GM12878 (cell line): ENCODE measurements around the gene AIP. TPM values are rescaled to one million over a fixed set of nuclear protein-coding genes. Genes with fewer than 3 reads are reported as not detected.

ENCODE experiments used
- BACH1 ChIP-seq: fragments of 450-650 bp; IDR thresholded peaks from 2 replicates; pipeline ENCODE4 v1.6.1; 2017; ENCODE audit warnings: mild to moderate bottlenecking, borderline replicate concordance
- CBX3 ChIP-seq: fragments of 200-600 bp; sonication (generic); IDR thresholded peaks from 2 replicates; pipeline ENCODE4 v1.6.1; 2016; ENCODE audit warnings: low read depth, borderline replicate concordance
- FOS ChIP-seq: IDR thresholded peaks from 3 replicates; pipeline ENCODE4 v1.6.1; 2011; ENCODE audit warnings: borderline replicate concordance; ENCODE audit not compliant: insufficient read length; ENCODE audit errors: extremely low read depth
- FOXK2 ChIP-seq: fragments of 450-650 bp; IDR thresholded peaks from 2 replicates; pipeline ENCODE4 v1.6.1; 2017; ENCODE audit warnings: mild to moderate bottlenecking, moderate library complexity
- FOXM1 ChIP-seq: IDR thresholded peaks from 2 replicates; pipeline ENCODE4 v1.6.1; 2012; ENCODE audit warnings: low read depth, mild to moderate bottlenecking, inconsistent platforms, low read length, moderate library complexity
- GABPA ChIP-seq: IDR thresholded peaks from 2 replicates; pipeline ENCODE4 v1.6.1; 2014; ENCODE audit warnings: antibody characterized with exemption, low read depth, mild to moderate bottlenecking, inconsistent platforms
- HDAC6 ChIP-seq: fragments of 200-600 bp; sonication (generic); IDR thresholded peaks from one replicate; pipeline ENCODE4 v1.8.0; 2017; ENCODE audit warnings: antibody characterized with exemption; ENCODE audit not compliant: unreplicated experiment
- IRF4 ChIP-seq: IDR thresholded peaks from 2 replicates; pipeline ENCODE4 v1.6.1; 2011; ENCODE audit warnings: low read depth, low read length
- NFYB ChIP-seq: IDR thresholded peaks from 2 replicates; pipeline ENCODE4 v1.6.1; 2011; ENCODE audit warnings: low read depth, mild to moderate bottlenecking, low read length, improper control_type of control experiment, moderate library complexity; ENCODE audit not compliant: insufficient read depth
- PML ChIP-seq: IDR thresholded peaks from 2 replicates; pipeline ENCODE4 v1.6.1; 2012; ENCODE audit warnings: low read length, inconsistent platforms
- POU2F2 ChIP-seq: IDR thresholded peaks from 3 replicates; pipeline ENCODE4 v1.6.1; 2011; ENCODE audit warnings: low read depth, mild to moderate bottlenecking, low read length, borderline replicate concordance
- RCOR1 ChIP-seq: conservative IDR thresholded peaks from 2 replicates; pipeline ENCODE4 v1.6.1; 2012; ENCODE audit warnings: low read depth, low read length, improper control_type of control experiment
- RFX5 ChIP-seq: IDR thresholded peaks from 2 replicates; pipeline ENCODE4 v1.6.1; 2011; ENCODE audit warnings: low read depth, low read length, improper control_type of control experiment
- SIN3A ChIP-seq: IDR thresholded peaks from 2 replicates; pipeline ENCODE4 v1.6.1; 2012; ENCODE audit warnings: low read depth, low read length, improper control_type of control experiment
- SMARCA5 ChIP-seq: fragments of 450-650 bp; IDR thresholded peaks from 2 replicates; pipeline ENCODE4 v1.6.1; 2017; ENCODE audit warnings: mild to moderate bottlenecking
- SRF ChIP-seq, 2 experiments: IDR thresholded peaks; 2 replicates each; pipeline ENCODE4 v1.6.1; 2011; ENCODE audit warnings: low read depth in 2 of 2, low read length in 2 of 2, mild to moderate bottlenecking in 1 of 2, moderate library complexity in 1 of 2
- TCF12 ChIP-seq: IDR thresholded peaks from 2 replicates; pipeline ENCODE4 v1.6.1; 2011; ENCODE audit warnings: low read depth, mild to moderate bottlenecking, low read length
- TCF3 ChIP-seq: IDR thresholded peaks from 2 replicates; pipeline ENCODE4 v1.6.1; 2012; ENCODE audit warnings: low read depth, mild to moderate bottlenecking, low read length, borderline replicate concordance; ENCODE audit not compliant: insufficient read depth
- TCF7 ChIP-seq: IDR thresholded peaks from 2 replicates; pipeline ENCODE4 v1.6.1; 2014; ENCODE audit warnings: antibody characterized with exemption, borderline replicate concordance
- ZNF207 ChIP-seq: fragments of 450-650 bp; IDR thresholded peaks from 2 replicates; pipeline ENCODE4 v1.6.1; 2014; ENCODE audit warnings: antibody characterized with exemption, mild to moderate bottlenecking, borderline replicate concordance
- ZNF217 ChIP-seq: fragments of 450-650 bp; IDR thresholded peaks from 2 replicates; pipeline ENCODE4 v1.6.1; 2017; ENCODE audit warnings: antibody characterized with exemption, mild to moderate bottlenecking
- polyA plus RNA-seq, 11 experiments: library from polyadenylated mRNA; depleted of rRNA in 4 of 11; unstranded in 6 of 11; stranded (reverse) in 5 of 11; fragments of >200 nt; fragmentation: Nextera tagmentation in 4 of 11; fragmentation: Illumina TruSeq in 1 of 11; extraction: Ambion mirVana in 4 of 11; extraction: Trizol in 1 of 11; gene quantifications; 1 replicate in 1 of 11; 2 replicates in 10 of 11; pipeline versions ENCODE4 v1.2.1 to v1.2.3, GENCODE V29; 2011 to 2016; ENCODE audit warnings: inconsistent platforms in 2 of 11, missing spikeins in 2 of 11, low read depth in 1 of 11
- total RNA-seq, 4 experiments: library from RNA; depleted of rRNA in 3 of 4; stranded (reverse); fragments of >200 nt in 3 of 4; fragmentation: Illumina TruSeq in 1 of 4; extraction: Trizol in 1 of 4; gene quantifications; 2 replicates each; pipeline versions ENCODE4 v1.2.1 to v1.2.3, GENCODE V29; 2013 to 2021
- TF ChIP-seq, protein P1 (sequence below): fragments of 450-650 bp; IDR thresholded peaks from 2 replicates; pipeline ENCODE4 v1.6.1; 2014; ENCODE audit warnings: mild to moderate bottlenecking
- TF ChIP-seq, protein P2 (sequence below): fragments of 450-650 bp; IDR thresholded peaks from 2 replicates; pipeline ENCODE4 v1.6.1; 2016; ENCODE audit warnings: mild to moderate bottlenecking, moderate library complexity, borderline replicate concordance
- TF ChIP-seq, protein P3 (sequence below): fragments of 450-650 bp; IDR thresholded peaks from 2 replicates; pipeline ENCODE4 v1.6.1; 2017; ENCODE audit warnings: borderline replicate concordance

AIP gene
- total and polyA plus RNA-seq, 10 of the 15 experiments (the other 5 are each of a cell fraction or from before 2014, with no cell fraction given): 12.6 to 164 (median 104) TPM

DNA sequence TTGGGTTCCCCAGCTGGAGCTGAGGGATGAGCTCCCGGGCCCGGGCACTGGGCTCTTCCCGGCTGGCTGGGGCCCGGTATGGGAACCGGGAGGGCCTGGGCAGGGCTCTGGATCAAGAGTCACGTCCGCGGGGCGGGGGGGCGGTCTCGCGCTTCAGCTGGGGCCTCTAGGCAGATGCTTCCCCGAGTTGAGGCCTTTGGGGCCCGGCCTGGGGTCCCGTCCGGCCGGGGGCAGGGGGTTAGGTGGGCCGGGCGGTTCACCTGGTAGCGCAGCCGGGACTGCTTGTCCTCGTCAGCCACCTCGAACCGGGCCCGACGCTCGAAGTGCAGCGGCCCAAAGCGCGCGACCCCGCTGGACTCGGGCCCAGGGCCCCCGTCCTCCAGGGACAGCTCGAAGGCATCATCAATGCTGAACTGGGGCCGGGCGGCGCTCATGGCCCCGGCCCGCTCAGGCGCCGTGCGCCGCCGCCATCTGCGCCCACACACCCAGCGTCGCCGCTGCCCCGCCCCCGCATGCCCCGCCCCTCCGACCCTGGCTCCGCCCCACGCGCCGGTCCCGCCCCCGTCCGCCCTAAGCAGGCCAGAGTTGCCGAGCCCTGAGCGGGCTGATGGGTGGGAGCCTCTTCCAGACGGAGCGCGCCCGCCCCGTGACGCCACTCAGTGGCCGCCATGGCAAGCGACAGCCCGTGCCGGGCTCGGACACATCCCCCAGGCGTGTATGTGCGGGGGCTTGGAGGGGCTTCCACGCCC is 13.9 kb upstream of the AIP start, which contains the start of gene TMEM134 (continued):
- TF ChIP-seq, protein P1, sequence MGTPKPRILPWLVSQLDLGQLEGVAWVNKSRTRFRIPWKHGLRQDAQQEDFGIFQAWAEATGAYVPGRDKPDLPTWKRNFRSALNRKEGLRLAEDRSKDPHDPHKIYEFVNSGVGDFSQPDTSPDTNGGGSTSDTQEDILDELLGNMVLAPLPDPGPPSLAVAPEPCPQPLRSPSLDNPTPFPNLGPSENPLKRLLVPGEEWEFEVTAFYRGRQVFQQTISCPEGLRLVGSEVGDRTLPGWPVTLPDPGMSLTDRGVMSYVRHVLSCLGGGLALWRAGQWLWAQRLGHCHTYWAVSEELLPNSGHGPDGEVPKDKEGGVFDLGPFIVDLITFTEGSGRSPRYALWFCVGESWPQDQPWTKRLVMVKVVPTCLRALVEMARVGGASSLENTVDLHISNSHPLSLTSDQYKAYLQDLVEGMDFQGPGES: no peak
- TF ChIP-seq POU2F2 (peak; percentile 49; the same call in 2 of the 3 replicates), TCF3 (0 out of 2 replicates have a peak, but pooled peaks have one; percentile 42), FOXK2 (no peak), GABPA (no peak), SRF (IDR thresholded peaks at IDR 0.05; ENCODE audit: low read depth in 2 of 2, low read length in 2 of 2) (peak; percentile 89 to 98), BACH1 (peak; percentile 31; the same call in 1 of the 2 replicates), SMARCA5 (no peak; the same call in 1 of the 2 replicates), ZNF217 (no peak), IRF4 (no peak), TCF7 (no peak), FOXM1 (no peak), RFX5 (no peak), HDAC6 (no peak), CBX3 (no peak), FOS (no peak), TCF12 (0 out of 2 replicates have a peak, but pooled peaks have one; percentile 42), SIN3A (peak; percentile 56; the same call in 1 of the 2 replicates), RCOR1 (no peak), ZNF207 (no peak), NFYB (no peak), PML (no peak; the same call in 1 of the 2 replicates)
- TF ChIP-seq, protein P2, sequence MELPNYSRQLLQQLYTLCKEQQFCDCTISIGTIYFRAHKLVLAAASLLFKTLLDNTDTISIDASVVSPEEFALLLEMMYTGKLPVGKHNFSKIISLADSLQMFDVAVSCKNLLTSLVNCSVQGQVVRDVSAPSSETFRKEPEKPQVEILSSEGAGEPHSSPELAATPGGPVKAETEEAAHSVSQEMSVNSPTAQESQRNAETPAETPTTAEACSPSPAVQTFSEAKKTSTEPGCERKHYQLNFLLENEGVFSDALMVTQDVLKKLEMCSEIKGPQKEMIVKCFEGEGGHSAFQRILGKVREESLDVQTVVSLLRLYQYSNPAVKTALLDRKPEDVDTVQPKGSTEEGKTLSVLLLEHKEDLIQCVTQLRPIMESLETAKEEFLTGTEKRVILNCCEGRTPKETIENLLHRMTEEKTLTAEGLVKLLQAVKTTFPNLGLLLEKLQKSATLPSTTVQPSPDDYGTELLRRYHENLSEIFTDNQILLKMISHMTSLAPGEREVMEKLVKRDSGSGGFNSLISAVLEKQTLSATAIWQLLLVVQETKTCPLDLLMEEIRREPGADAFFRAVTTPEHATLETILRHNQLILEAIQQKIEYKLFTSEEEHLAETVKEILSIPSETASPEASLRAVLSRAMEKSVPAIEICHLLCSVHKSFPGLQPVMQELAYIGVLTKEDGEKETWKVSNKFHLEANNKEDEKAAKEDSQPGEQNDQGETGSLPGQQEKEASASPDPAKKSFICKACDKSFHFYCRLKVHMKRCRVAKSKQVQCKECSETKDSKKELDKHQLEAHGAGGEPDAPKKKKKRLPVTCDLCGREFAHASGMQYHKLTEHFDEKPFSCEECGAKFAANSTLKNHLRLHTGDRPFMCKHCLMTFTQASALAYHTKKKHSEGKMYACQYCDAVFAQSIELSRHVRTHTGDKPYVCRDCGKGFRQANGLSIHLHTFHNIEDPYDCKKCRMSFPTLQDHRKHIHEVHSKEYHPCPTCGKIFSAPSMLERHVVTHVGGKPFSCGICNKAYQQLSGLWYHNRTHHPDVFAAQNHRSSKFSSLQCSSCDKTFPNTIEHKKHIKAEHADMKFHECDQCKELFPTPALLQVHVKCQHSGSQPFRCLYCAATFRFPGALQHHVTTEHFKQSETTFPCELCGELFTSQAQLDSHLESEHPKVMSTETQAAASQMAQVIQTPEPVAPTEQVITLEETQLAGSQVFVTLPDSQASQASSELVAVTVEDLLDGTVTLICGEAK: no peak
- TF ChIP-seq, protein P3, sequence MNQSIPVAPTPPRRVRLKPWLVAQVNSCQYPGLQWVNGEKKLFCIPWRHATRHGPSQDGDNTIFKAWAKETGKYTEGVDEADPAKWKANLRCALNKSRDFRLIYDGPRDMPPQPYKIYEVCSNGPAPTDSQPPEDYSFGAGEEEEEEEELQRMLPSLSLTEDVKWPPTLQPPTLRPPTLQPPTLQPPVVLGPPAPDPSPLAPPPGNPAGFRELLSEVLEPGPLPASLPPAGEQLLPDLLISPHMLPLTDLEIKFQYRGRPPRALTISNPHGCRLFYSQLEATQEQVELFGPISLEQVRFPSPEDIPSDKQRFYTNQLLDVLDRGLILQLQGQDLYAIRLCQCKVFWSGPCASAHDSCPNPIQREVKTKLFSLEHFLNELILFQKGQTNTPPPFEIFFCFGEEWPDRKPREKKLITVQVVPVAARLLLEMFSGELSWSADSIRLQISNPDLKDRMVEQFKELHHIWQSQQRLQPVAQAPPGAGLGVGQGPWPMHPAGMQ: no peak
